ENCODE data around the gene FABP3.

Gene FABP3

GRCh38 chr1:31373056-31373896 is at the start of gene FABP3:
Gene FABP3, minus strand, starts transcription at chr1:31373076. Its CDS starts 62 bp downstream, at chr1:31373014.
- DNase-seq = no peak

DNA sequence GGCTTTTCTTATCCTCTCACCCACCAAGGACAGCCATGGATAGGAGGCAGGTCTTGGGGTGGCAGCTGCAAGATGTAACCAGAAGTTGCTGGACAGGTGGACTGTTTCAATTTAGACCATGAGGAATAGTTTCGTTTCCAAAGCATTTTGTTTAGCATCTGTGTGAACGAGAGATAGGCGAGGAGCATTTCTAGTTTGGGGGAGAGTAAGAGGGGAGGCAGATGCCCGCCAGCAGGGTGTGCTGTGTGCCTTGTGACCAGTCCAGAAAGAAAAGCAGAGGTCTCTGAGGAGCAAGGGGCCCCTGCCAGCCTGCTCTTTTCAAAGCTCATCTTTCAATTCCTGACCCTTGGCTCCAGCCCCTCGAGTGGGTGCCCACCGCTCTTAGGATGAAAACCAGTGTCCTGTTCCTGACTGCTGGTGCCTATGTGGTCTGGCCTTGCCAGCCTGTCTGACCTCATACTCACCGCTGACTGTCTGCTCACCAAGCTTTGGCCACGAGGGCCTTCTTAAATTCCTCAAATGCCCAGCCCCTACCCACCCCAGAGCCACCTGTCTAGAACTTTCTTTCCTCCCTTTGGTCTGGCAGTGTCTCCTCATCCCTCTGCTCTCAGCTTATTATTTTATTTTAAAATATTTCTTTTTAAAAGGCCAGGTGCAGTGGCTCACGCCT is 48.6 kb upstream of the FABP3 start:
- no peak for DNase-seq

GRCh38 chr1:31420716-31421115 is 47.8 kb upstream of the FABP3 start:
- DNase-seq = no peak

DNA sequence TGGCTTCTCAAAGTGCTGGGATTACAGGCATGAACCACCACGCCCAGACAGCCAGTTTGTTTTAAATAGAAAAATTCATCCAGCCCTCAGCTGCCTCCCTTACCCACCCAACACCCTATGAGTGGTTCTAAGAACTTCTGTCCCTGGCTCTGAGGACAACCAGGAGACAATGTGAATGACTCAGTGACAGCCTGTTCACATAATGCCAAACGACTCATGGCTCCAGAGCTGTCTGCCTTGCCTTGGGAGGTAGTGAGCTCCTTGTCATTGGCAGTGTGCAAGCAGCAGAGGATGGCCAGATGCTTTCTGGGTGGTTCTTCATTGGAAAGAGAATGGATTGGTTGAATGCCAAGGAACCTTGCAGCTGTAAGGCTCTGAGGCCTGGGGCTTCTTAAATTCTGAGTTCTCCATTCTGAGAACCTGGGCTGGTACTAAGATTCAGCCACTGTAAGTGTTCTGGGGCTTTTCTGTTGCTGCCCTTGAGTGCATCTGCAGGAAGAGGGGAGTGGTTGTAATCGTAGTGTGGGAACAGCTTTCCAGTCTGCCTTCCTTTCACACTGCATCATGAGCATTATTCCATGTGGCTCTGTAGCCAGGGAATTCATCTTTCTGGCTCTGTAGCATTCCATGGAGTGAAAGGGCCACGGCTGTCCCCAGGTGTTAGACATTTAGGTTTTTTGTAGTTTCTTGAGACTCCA is 45.9 kb upstream of the FABP3 start:
- no peak for DNase-seq

DNA sequence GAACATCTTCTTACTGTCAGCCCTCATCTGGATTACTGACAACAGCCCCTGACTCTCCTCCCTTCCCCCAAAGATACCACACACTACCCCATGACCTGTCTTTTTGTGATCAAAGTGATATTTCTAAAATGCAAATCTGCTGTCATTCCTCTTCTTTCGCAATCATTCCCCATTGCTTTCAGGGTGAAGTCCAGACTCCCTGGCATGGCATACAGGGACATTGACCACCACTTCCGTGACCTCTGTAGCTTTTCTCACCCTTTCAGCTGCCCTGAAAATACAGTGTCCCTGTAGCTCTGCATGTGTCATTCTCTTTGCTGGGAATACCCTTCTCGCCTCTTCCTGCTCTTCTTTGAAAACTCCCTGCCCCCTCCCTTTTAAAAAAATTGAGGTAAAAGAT is 44.3 kb upstream of the FABP3 start:
- no peak for DNase-seq

DNA sequence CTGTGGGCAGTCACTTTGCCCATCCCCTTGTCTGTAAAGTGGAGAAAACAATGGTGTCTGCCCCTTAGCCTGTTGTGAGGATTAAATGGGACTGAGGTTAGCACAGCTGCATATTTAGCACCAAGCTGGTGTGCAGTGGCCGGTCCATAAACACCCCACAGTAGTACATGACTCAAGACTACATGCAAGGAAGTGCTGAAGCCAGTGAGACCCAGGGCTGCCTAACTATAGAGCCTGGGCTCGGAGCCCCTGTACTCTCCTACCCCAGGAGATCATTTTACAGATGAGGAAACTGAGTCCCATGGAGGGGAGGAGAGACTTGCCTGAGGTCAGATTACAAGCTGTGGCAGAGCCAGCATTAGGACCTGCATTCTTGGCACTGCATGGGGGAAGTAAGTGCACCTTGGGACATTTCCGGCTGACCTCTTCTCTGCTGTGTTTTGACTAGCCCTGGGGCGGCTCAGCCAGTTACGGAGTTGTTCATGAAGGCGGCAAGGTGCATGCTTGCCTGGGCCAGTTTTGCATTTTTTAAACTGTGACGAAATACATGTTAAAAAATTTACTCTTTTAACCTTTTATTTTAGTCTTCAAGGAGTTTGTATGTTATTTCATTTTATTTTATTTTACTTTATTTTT is 43.3 kb upstream of the FABP3 start:
- no peak for DNase-seq

DNA sequence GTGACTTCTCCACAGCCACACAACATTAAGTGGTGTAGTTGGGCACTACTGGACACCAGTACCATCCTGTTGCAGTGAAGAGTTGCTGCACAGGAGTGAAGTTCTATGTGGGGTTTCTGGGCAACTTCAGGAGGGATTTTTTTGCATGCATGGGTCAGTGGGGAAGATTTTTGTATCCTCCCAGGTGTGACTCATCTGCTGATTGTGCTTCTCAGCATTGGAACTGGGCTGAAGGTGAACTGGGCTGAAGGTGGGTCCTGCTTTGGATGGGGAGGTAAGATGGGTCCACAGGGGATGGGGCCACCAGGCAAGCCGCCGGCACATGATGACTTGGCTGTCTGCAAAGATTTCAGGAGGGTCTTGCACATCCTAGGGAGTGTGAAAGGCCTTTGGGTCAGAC is 42.8 kb upstream of the FABP3 start:
- no peak for DNase-seq

DNA sequence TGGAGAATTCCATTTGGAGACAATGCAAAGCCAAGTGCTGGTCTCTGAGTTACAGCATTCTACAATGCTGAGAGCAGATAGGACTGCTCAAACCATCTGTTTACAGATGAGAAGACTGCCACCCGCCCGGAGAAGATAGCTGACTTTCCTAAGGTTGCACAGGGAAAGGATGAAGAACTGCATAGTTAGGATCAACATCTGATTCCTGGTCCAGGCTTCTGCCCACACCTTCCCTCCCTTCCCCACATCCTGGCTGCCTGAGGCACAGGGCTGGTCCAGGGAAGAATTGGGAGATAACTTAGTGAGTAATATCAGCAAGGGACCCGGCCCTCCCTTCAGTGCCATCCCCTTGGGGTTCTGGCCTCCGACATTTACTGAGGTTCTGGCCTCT is 42.1 kb upstream of the FABP3 start:
- DNase-seq = no peak

- DNase-seq = no peak
Observed at GRCh38 chr1:31413405-31414001, 40.6 kb upstream of the FABP3 start.

- no peak for DNase-seq
Observed at GRCh38 chr1:31412732-31413404, 40.0 kb upstream of the FABP3 start, which contains the start of gene SERINC2. Gene SERINC2, plus strand, starts transcription at chr1:31413213. Its CDS starts 53 bp downstream, at chr1:31413266.

DNA sequence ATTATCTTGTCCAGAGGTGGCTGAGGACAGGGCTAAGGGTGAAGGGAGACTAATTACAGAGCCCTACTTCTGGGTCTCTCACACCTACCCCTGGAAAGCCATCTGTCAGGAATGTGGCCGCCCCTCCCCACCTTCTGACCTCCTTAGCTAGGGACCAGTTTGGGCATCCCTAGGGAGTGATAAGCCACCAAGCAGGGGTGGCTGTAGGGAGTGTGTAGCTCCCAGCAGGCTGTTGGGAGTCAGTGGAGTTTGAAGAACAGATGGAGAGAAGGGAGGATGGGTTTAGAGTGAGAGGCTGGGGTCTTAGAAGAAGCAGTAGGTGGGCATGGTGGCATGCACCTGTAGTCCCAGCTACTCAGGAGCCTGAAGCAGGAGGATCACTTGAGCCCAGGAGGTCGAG is 39.3 kb upstream of the FABP3 start:
- no peak for DNase-seq

GRCh38 chr1:31410871-31411270 is 38.0 kb upstream of the FABP3 start:
- DNase-seq = no peak

DNA sequence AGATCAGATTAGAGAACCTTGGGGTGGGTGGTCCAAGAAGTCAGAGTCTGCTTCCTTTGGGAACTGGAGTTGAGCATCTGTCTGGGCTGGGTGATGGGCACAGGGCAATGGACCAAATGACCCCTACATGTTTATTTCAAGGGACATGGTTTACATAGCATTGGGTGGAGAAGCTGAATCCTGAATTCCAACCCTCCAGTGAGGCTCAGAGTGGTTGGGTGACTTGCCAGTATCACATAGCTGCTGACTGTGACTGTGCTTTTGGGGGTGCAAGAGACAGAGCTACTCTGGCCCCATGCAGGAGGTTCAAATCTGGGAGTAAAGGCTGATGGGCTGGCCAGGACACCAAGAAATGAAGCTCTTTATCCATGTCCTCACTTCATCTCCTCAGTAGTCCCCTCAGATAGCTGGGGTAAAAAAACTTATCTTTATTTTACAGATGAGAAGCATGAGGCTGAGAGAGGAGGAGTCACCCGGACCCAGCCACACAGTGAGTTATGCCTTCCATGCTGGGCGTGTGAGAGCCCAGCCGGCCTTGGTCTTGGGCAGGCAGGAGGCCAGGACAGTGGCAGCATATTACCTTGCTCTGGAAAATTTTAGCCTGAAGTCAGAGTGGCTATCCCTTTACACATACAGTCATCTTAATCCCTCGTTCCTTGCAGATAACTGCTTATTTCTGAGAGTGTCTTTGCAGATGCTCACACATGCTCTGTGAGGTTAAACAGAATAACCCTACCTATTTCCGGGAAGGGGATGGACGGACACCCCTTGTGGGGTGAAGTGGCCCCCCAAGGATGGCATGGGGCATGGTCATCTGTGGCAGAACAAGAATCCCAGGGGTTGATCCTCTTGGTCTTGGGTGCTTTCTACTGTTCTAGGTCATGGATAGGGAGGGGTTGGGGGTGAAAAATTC is 37.3 kb upstream of the FABP3 start:
- DNase-seq = no peak

DNA sequence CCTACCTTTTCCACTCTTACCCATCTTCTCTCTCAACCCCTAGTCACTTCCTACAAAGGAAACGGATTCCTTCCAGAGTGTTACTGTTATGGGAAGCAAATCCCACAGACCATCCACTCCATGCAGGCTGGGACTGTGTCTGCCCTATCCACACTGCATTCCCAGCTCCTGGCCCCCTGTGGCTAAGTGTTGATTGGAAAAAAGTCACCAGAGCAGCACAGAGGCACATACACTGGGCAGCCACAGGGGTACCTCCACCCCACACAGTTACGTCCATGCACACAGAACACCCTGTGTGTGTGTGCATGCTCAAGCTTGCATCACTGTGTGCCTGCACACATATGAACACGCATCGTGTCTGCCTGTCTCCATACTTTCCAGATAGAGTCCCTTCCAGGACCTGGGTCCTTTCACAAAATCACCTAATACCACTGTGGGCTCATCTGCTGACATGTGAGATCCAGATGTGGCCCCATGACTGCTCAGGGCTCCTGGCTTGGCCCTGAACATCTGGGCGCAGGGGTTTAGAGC is 36.0 kb upstream of the FABP3 start:
- no peak for DNase-seq

DNA sequence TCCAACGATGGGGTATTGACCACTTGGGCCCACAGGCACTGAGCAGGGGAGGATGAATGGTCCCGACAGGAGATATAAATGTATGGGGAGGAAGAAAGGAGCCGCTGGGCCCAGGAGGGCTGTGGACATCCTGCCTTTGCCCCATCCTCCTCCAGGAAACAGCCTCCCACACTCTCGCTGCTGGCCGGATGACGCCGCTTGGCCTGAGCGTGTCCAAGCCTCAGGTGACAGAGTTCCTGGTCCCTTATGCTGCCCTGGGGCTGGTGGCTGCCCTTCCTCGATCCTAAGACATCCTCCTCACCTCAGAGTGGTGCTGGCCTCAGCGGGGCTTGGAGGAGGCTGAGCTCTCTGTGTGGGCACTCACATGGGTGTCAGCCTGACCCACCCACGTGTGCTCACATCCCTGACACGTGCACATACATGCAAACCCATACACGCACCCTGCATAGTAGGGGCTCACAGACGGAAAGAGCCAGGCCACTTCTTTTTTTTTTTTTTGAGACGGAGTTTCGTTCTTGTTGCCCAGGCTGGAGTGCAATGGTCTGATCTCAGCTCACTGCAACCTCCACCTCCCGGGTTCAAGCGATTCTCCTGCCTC is 34.3 kb upstream of the FABP3 start:
- DNase-seq = no peak

- DNase-seq = no peak
Observed at GRCh38 chr1:31405578-31406245, 32.8 kb upstream of the FABP3 start.

DNA sequence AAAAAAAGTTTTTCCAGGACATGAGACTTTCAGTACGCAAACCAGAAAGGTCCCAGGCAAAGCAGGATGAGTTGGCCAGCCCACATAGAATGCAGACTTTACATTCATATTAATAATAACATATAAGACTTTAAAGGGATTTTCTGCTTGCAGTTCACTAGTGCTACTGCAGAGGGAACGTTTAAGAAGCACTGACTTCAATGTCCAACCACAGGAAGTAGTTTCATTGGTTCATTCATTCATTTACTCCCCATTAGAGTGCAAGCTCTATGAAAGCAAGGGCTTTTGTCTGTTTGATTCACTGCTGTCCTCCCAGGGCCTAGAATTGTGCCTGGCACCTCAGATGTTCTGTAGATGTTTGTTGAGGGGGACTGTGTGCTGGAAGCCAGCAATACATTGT is 28.4 kb upstream of the FABP3 start:
- no peak for DNase-seq

DNA sequence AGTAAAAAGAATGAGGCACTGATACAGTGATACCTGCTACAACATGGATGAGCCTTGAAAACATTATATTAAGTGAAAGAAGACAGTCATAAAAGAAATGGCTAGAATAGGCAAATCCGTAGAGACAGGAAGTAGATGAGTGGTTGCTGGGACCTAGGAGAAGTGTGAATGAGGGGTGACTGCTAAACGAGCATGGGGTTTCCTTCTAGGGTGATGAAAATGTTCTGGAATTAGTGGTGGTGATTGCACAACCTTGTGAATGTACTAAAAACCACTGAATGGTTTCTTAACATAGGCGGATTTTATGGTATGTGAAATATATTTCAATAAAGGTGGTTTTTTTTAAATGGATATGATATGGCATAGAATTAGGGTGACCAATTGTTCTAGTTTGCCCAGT is 27.5 kb upstream of the FABP3 start:
- DNase-seq = no peak

DNA sequence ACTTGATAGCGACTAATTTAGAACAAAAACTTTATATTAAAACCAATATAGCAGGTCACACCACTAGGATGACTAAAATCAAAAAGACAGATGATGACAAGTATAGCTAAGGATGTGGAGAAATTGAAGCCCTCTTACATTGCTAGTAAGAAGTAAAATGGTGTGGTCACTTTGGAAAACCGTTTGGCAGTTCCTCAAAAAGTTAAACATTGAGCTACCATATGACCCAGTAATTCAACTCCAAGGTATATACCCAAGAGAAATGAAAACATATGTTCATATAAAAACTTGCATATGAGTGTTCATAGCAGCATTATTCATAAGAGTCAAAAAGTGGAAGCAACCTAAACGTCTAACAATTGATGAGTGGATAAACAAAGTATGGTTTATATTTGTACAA is 27.1 kb upstream of the FABP3 start:
- no peak for DNase-seq

DNA sequence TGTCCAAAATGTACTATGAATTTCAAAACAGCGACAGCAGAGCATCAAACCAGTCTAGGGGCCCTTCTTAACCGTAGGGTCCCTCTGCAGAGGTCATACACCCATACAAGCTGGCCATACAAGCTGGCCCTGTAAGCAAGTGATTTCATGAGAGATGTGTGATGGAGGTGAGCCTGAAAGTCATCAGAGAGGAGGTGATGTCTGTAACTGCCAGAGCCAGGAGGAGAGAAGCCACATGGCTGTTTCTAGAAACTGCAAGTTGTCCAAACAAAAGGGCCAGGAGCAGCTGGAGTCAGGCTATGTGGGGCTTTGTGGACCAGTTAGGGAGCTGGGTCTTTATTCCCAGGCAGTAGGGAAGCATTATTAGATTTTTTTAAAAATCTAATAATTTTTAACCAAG is 25.4 kb upstream of the FABP3 start:
- DNase-seq = no peak
